Measurements from ENCODE around the gene KIF13A. TPM values are rescaled to one million over a fixed set of nuclear protein-coding genes. Genes with fewer than 3 reads are reported as not detected.
"Not testable (repeated sequence)": the region's sequence is repeated elsewhere in the genome, so short reads cannot be mapped to it uniquely, and the experiment has no call there.

Gene KIF13A
- total RNA-seq, 1 experiment from 2014 or later, result 60.1 TPM

GRCh38 chr6:17998442-17998841 is 11.0 kb upstream of the KIF13A start:
- DNase-seq (ENCODE audit: low read depth), result peak; percentile 38

- no peak for DNase-seq (ENCODE audit: low read depth)
These were observed 10.6 kb upstream of the KIF13A start for GRCh38 chr6:17998003-17998402.

GRCh38 chr6:17995414-17995813 is 8.0 kb upstream of the KIF13A start:
- no peak for DNase-seq (ENCODE audit: low read depth)

DNA sequence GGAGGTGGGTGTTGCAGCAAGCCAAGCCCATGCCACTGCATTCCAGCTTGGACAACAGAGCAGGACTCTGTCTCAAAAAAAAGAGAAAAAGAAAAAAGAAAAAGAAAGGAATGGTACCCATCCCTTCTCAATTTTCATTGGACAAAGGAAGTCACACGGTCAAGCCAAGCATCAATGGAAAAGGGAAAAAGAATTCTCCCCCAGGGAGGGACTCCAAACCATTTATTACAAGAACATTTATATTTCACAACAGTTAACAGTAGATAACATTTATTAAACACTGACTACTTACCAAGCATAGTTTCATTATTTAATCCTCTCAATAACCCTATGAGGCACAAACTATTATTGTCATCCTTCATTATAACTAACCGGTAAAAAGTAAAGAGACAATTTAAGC is 6.6 kb upstream of the KIF13A start:
- DNase-seq (ENCODE audit: low read depth), result peak; percentile 57

DNA sequence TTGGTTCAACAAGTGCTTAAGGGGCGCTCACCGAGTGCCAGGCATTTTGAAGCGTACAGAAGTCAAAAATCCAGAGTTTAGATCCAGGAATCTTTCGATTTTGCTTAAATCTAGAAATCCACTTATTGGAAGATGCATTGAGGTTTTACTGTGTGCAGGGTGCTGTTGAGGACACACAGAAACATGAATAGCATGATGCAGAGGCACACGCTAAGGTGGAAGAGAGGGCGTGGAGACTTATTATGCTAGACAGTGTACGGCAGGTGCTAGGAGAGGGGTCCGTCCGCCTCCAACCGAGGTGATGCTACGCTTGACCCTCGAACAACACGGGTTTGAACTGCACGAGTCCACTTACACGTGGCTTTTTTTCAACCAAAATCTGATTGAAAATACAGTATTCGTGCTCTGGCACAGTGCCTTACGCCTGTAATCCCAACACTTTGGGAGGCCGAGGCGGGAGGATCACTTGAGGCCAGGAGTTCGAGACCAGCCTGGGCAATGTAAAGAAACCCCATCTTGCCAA is 1.0 kb upstream of the KIF13A start:
- no peak for DNase-seq (ENCODE audit: low read depth)

DNA sequence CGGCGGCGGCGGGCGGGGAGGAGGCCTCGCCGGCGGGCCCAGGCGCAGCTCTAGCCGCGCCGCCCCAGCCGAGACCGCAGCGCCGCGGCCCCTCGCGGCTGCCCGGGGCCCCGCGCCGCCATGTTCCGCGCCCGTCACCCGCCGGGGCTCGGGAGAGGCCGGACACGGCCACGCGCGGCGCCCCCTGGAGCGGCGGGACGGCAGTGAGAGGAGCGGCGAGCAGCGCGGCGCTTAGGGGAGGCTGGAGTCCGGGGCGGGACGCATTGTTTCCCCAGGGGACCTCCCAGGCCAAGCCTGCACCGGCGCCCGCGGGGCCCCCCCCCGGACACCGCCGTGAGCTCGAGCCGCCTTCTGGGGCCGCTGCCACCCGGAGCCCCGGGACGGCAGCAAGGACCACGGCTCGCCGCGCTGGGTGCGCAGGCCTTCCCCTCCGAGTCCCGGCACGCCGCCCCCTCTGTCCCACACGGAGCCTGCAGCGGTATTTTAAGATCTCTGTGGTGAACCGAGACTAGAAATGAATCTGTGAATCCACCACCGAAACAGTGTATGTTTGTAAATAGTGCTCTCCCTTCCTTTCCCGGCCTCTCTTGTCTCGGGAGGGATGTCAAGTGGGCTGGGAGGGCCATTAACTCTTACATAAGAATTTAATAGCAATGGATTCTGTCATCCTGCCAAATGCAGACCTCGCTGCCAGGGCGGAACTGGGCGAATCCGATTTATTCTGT is 424 bp upstream of the KIF13A start:
- DNase-seq (ENCODE audit: low read depth), result peak; percentile 82

DNA sequence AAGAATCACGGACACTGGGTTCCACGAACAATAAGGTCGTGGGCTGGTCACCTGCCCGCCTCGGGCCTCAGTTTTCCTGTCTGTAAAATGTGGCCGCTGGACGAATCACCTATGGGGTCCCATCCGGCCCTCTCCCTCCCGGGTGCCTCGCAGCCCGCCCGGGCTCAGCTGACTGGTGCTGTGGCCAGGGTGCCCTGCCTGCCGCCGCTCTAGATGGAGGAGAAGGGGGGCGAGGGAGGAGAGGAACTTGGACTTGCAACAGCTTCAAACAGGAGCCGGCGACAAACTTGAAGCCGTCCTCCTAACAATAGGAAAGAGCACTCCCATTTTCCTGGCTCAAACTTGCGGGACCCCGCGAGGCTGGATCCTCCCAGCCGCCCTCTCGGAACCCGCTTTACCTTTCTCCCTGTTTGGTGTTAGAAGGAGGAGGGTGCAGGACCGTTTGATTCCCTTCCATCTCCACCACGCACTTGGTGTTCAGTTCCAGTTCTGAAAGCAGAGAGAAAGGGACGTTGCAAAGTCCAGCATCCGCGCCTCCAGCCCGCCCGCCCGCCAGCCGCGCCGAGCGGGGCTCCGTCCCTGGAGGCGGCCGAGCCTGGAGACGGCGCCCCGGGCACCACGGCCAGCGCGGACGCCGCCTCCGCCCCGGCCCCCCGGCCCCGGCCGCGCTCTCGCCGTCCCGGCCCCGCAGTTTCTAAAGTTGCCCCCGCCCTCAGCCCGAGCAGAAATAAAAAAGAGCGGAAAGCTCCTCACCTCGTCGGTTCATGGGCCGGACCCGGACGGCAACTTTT is 584 bp downstream of the KIF13A start:
- peak; percentile 75 for DNase-seq (ENCODE audit: low read depth)

DNA sequence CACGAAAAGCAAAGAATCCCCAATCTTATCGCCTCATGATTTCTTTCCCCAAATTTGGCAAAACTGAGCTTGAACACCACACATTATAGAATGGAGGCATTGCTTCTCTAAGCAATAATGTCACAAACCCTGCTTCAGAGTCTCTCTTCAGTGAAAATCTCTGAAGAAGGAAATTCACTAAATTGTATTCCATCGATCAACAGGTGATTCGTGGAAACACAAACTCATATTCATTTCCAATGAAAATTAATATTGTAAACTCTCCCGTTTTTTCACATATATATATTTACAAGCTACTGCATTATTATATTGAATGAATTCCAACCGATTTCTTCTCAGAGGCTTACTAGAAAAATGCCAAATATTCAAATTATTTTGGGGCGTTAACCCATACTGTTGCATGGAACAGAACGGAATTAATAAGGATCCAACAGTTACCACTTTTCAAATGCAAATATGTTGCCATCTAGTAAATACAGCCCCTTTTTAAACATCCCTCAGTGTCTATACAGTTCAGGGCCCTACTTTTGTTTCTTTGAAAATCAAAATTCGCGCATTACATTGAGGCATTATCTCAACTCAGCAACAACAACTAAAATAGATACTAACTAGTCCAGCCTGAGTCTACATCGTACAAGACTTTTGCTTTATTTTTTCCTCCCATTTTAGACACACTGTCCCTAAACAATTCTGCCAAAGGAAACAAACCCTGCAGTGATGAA is 1.3 kb downstream of the KIF13A start:
- no peak for DNase-seq (ENCODE audit: low read depth)

DNA sequence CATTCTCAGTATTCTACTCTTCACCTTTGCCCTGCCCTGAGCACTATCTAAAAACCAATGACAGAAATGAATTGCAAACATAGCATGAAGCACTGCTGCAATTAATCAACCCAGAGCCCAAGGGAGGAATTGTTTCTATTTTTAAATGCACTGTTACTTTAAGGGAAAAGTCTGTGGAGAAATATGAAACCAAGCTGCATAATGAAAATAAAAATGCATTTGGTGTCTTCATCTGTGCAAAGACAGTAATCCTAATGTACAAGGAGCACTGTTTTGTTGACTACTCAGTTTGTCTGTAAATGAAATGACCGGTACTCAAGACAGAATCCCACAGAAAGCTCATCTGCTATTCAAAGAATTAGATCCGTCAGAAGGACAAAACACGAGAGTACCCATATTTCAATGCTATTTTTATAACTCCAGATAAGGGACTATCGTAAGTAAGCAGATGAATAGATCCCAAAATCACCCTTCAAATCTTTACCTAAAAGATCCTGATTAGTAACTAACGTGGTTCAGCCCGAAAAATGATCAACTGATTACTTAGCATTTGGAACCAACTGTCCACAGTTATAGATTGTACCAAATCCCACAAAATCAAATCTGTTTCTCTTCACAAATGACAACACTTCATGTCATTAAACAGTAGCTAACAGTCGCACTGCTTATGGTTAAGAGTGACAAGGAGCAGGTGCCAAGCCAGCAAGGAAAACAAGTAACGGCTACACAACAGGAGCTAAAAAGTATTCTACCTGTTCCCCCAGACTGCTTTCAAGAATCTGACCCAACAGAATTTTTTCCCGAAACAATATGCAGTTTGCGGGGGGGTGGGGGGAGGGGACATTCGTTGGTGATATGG is 2.4 kb downstream of the KIF13A start:
- no peak for DNase-seq (ENCODE audit: low read depth)

DNA sequence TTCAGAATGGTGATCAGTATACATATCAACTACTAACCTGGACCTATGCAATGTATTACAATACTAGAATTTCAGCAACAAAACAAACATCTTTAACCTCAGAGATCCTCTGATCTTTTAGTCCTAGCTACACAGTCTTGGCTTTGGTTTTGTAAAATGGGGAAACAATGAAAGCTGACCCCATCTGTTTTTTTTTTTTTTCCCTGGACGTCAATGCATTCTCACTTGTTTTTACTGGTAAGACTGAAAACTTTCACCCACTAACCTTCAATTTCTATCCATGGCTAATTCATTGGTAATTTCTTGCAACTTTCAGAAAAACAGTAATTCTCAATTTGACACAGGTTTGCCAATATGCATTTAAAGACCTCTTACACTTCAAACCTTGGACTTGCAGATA is 3.0 kb downstream of the KIF13A start:
- DNase-seq (ENCODE audit: low read depth), result no peak

- no peak for DNase-seq (ENCODE audit: low read depth)
These were observed 3.7 kb downstream of the KIF13A start for GRCh38 chr6:17983730-17984129.

DNA sequence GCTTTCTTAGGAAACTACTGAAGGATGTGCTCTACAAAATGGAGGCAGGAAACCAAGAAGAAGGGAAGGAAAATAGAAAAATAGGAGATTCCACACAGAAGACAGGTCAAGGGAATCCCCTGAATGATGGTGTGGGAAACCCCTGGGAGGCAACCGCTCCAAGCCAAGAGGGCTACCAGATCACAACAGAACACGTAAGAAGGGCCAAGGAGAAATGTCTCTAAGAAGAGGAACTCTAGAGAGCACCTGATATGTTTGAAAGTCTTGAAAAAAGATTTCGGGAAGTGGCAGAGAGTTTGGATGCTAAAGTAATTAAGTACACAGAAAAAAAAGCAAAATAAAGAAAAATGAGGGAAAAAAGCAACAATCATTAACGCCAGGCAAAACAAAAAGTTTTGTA is 7.1 kb downstream of the KIF13A start:
- no peak for DNase-seq (ENCODE audit: low read depth)

DNA sequence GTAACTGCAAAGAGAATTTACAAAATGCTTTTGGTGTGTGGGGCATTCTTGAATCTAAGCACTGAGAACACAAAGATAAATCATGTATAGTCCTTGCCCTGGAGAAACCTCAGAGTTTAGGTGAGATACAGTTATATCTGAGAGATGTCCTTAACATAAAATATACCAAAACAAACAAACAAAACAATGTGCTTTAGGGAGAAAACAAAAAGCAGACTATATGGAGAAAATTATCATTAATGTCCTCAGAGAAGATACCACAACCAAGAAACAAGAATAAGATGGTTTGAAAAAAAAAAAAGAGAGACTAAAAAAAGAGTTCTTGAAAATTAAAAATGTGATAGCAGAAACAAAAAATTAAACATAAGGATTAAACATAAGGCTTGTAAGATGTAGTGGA is 8.0 kb downstream of the KIF13A start:
- DNase-seq (ENCODE audit: low read depth), result no peak

GRCh38 chr6:17976258-17976657 is 11.2 kb downstream of the KIF13A start:
- not testable (repeated sequence) for DNase-seq (ENCODE audit: low read depth)

GRCh38 chr6:17974570-17975368 is 12.7 kb downstream of the KIF13A start:
- no peak for DNase-seq (ENCODE audit: low read depth)

- no peak for DNase-seq (ENCODE audit: low read depth)
These were observed 14.3 kb downstream of the KIF13A start for GRCh38 chr6:17972978-17973622.

DNA sequence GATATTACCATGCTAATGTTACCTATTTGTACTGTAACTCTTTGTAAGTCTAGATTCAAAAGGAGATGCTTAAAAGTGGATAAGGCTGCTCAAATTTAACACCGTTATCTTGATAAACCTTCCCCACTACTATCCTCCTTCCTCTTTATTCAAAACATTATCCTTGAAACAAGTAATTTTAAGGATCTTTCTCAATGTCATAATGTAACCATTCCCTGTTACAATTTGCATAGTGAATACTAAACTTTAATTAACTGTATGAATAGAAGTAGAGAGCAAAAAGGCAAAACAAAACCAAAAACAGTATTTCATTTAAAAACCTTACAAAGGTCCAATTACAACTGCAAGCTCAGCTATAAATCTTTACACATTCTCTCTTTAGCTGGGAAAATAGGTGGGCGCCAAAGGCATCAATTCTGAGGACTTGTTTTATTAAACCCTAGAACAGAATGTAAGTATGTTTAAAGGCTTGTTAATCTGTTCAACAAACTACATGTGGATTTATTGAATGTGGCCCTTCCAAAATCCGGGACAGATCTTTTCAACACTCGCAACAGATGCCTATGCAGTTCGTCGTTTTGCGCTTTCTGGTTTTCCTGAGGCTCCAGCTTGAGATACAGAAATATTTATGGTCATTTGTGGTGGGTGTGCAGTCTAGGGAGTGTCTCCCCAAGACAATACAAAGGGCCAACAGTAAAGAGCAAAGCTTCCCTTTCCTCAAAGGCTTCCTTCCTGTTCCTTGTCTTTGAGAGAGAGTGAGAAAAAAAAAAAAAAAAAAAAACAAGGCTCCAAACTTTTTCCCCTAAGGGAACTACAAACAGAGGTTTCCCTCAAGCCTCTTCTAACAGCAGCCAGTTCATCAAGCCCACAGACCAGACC is 15.1 kb downstream of the KIF13A start:
- peak; percentile 58 for DNase-seq (ENCODE audit: low read depth)

- peak; percentile 96 for DNase-seq (ENCODE audit: low read depth)
These were observed 16.0 kb downstream of the KIF13A start for GRCh38 chr6:17971128-17972073.

All from M059J (cell line).